Measurements from ENCODE around the gene CSK.

Gene CSK

DNA sequence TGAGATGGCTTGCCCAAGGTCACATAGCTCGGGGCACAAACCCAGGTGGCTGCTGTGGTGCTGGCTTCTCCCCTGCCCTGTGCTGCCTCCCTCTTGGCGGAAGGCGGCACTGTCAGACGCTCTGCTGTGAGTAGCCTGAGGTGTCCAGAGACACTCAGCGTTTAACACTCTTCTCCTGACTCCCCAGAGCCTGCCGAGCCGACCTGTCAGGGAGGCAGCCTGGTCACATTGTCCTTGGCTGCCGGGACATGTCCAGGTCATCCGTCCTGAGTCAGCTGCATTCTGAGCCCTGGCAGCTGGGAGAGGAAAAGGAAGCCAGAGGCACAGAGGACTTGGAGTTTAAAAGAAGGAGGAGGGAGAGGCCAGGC, 35.5 kb downstream of the CSK start:
- H3K9ac ChIP-seq (ENCODE audit: low read depth, low read length, poor library complexity): no peak overlapping the region
- no peak overlapping the region for H3K4ac ChIP-seq (ENCODE audit: low read length)
- no peak overlapping the region for H2BK12ac ChIP-seq (ENCODE audit: low read length)
- H4K91ac ChIP-seq (ENCODE audit: low read depth, low read length, poor library complexity): no peak overlapping the region
- no peak overlapping the region for H2BK120ac ChIP-seq (ENCODE audit: low read depth, low read length)
- peaks cover 0 to 33% (median 0%) of the 10 kb centered on the region in 3 experiments for H3K27me3 ChIP-seq (ENCODE audit: control insufficient read depth in 3 of 3, insufficient read depth in 3 of 3, low read depth in 1 of 3, low read length in 3 of 3)
- H3K9me3 ChIP-seq (replicated peaks in 1 of 2; ENCODE audit: control insufficient read depth in 2 of 2, insufficient read depth in 1 of 2, low read depth in 1 of 2, low read length in 2 of 2): no peaks in the 10 kb centered on the region
- H3K23ac ChIP-seq (ENCODE audit: low read depth, low read length, poor library complexity): no peak overlapping the region
- H3K4me1 ChIP-seq (ENCODE audit: control insufficient read depth in 2 of 2, insufficient read depth in 1 of 2, low read depth in 1 of 2, low read length in 2 of 2): peaks cover 6 to 16% of the 10 kb centered on the region in 2 donors
- peak overlapping the region; percentile 64 for H3K18ac ChIP-seq (ENCODE audit: low read length)
- WGBS, 2 donors (ENCODE audit: extremely low coverage in 2 of 2, insufficient read length in 2 of 2, insufficient replicate concordance in 1 of 2): no CpG with 5 or more reads among the region's 9 CpGs
- no peak overlapping the region for H2BK5ac ChIP-seq (ENCODE audit: low read length)
- H3K36me3 ChIP-seq (replicated peaks in 1 of 2; ENCODE audit: control insufficient read depth in 2 of 2, insufficient read depth in 2 of 2, low read length in 2 of 2): no peaks in the 10 kb centered on the region
- no peak overlapping the region for H2AFZ ChIP-seq (ENCODE audit: low read length)
- no peak overlapping the region for H4K8ac ChIP-seq (ENCODE audit: low read depth, low read length)
- peak overlapping the region; percentile 21 for H3K14ac ChIP-seq (ENCODE audit: low read length)
- DNase-seq (ENCODE audit: low spot score): no peak
- no peak overlapping the region for H2AK5ac ChIP-seq (ENCODE audit: low read depth, low read length)
- H3K79me1 ChIP-seq (ENCODE audit: low read depth, low read length): no peaks in the 10 kb centered on the region
- H2BK15ac ChIP-seq (ENCODE audit: low read length): no peak overlapping the region
- H3K4me3 ChIP-seq (ENCODE audit: low read length in 2 of 2): no peak overlapping the region
- no peak overlapping the region for H3K4me2 ChIP-seq (ENCODE audit: insufficient read depth, low read length, poor library complexity, severe bottlenecking)
- H3K27ac ChIP-seq (replicated peaks; ENCODE audit: low read length): no peak overlapping the region

DNA sequence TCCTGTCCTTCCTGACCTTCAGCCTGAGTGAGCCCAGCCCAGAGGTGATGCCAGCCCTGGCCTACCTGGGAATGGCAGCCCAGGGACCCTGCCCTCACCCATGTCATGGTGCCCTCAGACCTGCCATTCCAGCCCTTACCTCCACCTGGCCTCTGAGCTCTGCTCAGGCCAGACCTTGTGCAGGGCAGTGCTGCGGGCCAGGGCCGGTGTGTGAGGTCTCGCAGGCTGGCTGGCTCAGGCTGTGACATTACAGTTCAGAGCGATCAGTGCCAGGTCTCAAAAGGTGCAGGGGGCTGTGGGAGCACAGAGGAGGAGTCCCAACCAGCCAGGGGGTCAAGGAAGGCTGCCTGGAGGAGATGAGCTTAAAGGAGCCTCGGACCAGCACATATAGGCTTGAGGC, 38.2 kb downstream of the CSK start:
- Histone ChIP-seq H3K4me1 (ENCODE audit: control insufficient read depth in 2 of 2, insufficient read depth in 1 of 2, low read depth in 1 of 2, low read length in 2 of 2) (peaks cover 6 to 16% of the 10 kb centered on the region in 2 donors), H3K18ac (ENCODE audit: low read length) (peak overlapping the region; percentile 49), H2BK15ac (ENCODE audit: low read length) (no peak overlapping the region), H2AK5ac (ENCODE audit: low read depth, low read length) (peak overlapping the region; percentile 49), H2AFZ (ENCODE audit: low read length) (no peak overlapping the region), H2BK120ac (ENCODE audit: low read depth, low read length) (no peak overlapping the region), H2BK5ac (ENCODE audit: low read length) (no peak overlapping the region), H2BK12ac (ENCODE audit: low read length) (peak overlapping the region; percentile 53), H3K27ac (replicated peaks; ENCODE audit: low read length) (no peak overlapping the region), H4K91ac (ENCODE audit: low read depth, low read length, poor library complexity) (peak overlapping the region; percentile 85), H3K4me2 (ENCODE audit: insufficient read depth, low read length, poor library complexity, severe bottlenecking) (no peak overlapping the region), H3K79me1 (ENCODE audit: low read depth, low read length) (no peaks in the 10 kb centered on the region), H3K36me3 (replicated peaks in 1 of 2; ENCODE audit: control insufficient read depth in 2 of 2, insufficient read depth in 2 of 2, low read length in 2 of 2) (no peaks in the 10 kb centered on the region), H4K8ac (ENCODE audit: low read depth, low read length) (no peak overlapping the region), H3K14ac (ENCODE audit: low read length) (peak overlapping the region; percentile 49), H3K27me3 (ENCODE audit: control insufficient read depth in 3 of 3, insufficient read depth in 3 of 3, low read depth in 1 of 3, low read length in 3 of 3) (peaks cover 0 to 60% (median 4%) of the 10 kb centered on the region in 3 experiments), H3K9ac (ENCODE audit: low read depth, low read length, poor library complexity) (no peak overlapping the region), H3K23ac (ENCODE audit: low read depth, low read length, poor library complexity) (peak overlapping the region; percentile 76), H3K9me3 (replicated peaks in 1 of 2; ENCODE audit: control insufficient read depth in 2 of 2, insufficient read depth in 1 of 2, low read depth in 1 of 2, low read length in 2 of 2) (no peaks in the 10 kb centered on the region), H3K4me3 (ENCODE audit: low read length in 2 of 2) (no peak overlapping the region), H3K4ac (ENCODE audit: low read length) (no peak overlapping the region)
- no CpG with 5 or more reads among the region's 5 CpGs for WGBS, 2 donors (ENCODE audit: extremely low coverage in 2 of 2, insufficient read length in 2 of 2, insufficient replicate concordance in 1 of 2)
- DNase-seq (ENCODE audit: low spot score): no peak

DNA sequence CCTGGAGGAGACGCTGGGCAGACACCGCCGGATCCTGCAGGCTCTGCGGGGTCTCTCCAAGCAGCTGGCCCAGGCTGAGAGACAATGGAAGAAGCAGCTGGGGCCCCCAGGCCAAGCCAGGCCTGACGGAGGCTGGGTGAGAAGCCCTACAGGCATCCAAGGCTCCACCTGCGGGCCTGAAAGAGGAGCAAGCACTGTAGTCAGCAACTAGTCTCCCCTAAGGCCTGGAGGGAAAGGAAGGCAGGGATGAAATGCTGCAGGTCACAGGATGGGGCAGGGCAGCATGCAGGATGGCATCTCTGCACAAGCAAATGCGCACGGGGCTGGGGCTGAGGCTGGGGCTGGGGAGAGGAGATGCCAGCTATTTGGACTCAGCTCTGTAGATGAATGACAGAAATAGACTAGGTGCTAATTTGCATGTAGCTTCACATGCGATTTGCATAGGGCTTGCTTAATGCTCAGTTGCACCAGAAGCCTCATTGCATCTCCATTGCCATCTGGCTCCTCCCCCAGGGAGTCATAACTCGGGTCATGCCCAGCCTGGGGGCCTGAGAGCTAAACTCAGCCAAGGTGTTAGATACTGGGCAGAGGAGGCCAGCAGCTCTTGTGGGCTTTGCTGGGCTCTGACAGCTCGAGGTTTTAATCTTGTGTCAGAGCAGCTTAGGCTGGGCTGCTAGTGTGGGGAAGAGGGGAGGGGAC, 39.4 kb downstream of the CSK start:
- peaks cover 6 to 18% of the 10 kb centered on the region in 2 donors for H3K4me1 ChIP-seq (ENCODE audit: control insufficient read depth in 2 of 2, insufficient read depth in 1 of 2, low read depth in 1 of 2, low read length in 2 of 2)
- H3K18ac ChIP-seq (ENCODE audit: low read length): peak overlapping the region; percentile 20
- no peak overlapping the region for H3K4me2 ChIP-seq (ENCODE audit: insufficient read depth, low read length, poor library complexity, severe bottlenecking)
- no CpG with 5 or more reads among the region's 11 CpGs for WGBS, 2 donors (ENCODE audit: extremely low coverage in 2 of 2, insufficient read length in 2 of 2, insufficient replicate concordance in 1 of 2)
- H2AFZ ChIP-seq (ENCODE audit: low read length): peak overlapping the region; percentile 42
- no peak overlapping the region for H2BK5ac ChIP-seq (ENCODE audit: low read length)
- H4K91ac ChIP-seq (ENCODE audit: low read depth, low read length, poor library complexity): no peak overlapping the region
- no peak overlapping the region for H2BK120ac ChIP-seq (ENCODE audit: low read depth, low read length)
- H3K4me3 ChIP-seq (ENCODE audit: low read length in 2 of 2): no peak overlapping the region
- H3K27ac ChIP-seq (replicated peaks; ENCODE audit: low read length): no peak overlapping the region
- peak overlapping the region; percentile 56 for H3K9ac ChIP-seq (ENCODE audit: low read depth, low read length, poor library complexity)
- H2BK15ac ChIP-seq (ENCODE audit: low read length): no peak overlapping the region
- H4K8ac ChIP-seq (ENCODE audit: low read depth, low read length): no peak overlapping the region
- no peaks in the 10 kb centered on the region for H3K36me3 ChIP-seq (replicated peaks in 1 of 2; ENCODE audit: control insufficient read depth in 2 of 2, insufficient read depth in 2 of 2, low read length in 2 of 2)
- H3K27me3 ChIP-seq (ENCODE audit: control insufficient read depth in 3 of 3, insufficient read depth in 3 of 3, low read depth in 1 of 3, low read length in 3 of 3): peaks cover 0 to 71% (median 14%) of the 10 kb centered on the region in 3 experiments
- no peak overlapping the region for H3K23ac ChIP-seq (ENCODE audit: low read depth, low read length, poor library complexity)
- H3K9me3 ChIP-seq (replicated peaks in 1 of 2; ENCODE audit: control insufficient read depth in 2 of 2, insufficient read depth in 1 of 2, low read depth in 1 of 2, low read length in 2 of 2): no peaks in the 10 kb centered on the region
- no peak overlapping the region for H3K4ac ChIP-seq (ENCODE audit: low read length)
- no peak overlapping the region for H2BK12ac ChIP-seq (ENCODE audit: low read length)
- no peaks in the 10 kb centered on the region for H3K79me1 ChIP-seq (ENCODE audit: low read depth, low read length)
- DNase-seq (ENCODE audit: low spot score): no peak
- no peak overlapping the region for H3K14ac ChIP-seq (ENCODE audit: low read length)
- no peak overlapping the region for H2AK5ac ChIP-seq (ENCODE audit: low read depth, low read length)

DNA sequence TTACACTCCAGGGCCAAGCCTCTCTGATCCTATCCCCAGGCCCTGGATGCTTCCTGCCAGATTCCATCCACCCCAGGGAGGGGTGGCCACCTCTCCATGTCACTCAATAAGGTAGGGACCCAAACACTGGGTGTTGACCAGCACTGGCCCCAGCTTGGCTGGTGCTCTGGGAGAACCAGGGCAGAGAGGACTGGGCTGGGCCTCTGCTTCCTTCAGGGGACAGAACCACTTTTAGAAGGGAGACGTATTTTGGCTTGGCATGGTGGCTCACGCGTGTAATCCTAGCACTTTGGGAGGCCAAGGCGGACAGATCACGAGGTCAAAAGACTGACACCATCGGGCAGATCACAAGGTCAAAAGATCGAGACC, 39.9 kb downstream of the CSK start:
- H3K4ac ChIP-seq (ENCODE audit: low read length): no peak overlapping the region
- H3K4me2 ChIP-seq (ENCODE audit: insufficient read depth, low read length, poor library complexity, severe bottlenecking): no peak overlapping the region
- H2BK12ac ChIP-seq (ENCODE audit: low read length): no peak overlapping the region
- no peak overlapping the region for H3K9ac ChIP-seq (ENCODE audit: low read depth, low read length, poor library complexity)
- no peak for DNase-seq (ENCODE audit: low spot score)
- no peak overlapping the region for H3K4me3 ChIP-seq (ENCODE audit: low read length in 2 of 2)
- no peak overlapping the region for H4K8ac ChIP-seq (ENCODE audit: low read depth, low read length)
- no peaks in the 10 kb centered on the region for H3K9me3 ChIP-seq (replicated peaks in 1 of 2; ENCODE audit: control insufficient read depth in 2 of 2, insufficient read depth in 1 of 2, low read depth in 1 of 2, low read length in 2 of 2)
- no peak overlapping the region for H2BK120ac ChIP-seq (ENCODE audit: low read depth, low read length)
- H3K18ac ChIP-seq (ENCODE audit: low read length): peak overlapping the region; percentile 44
- no peak overlapping the region for H3K14ac ChIP-seq (ENCODE audit: low read length)
- WGBS, 2 donors (ENCODE audit: extremely low coverage in 2 of 2, insufficient read length in 2 of 2, insufficient replicate concordance in 1 of 2): no CpG with 5 or more reads among the region's 7 CpGs
- H3K79me1 ChIP-seq (ENCODE audit: low read depth, low read length): no peaks in the 10 kb centered on the region
- no peak overlapping the region for H2BK5ac ChIP-seq (ENCODE audit: low read length)
- no peaks in the 10 kb centered on the region for H3K36me3 ChIP-seq (replicated peaks in 1 of 2; ENCODE audit: control insufficient read depth in 2 of 2, insufficient read depth in 2 of 2, low read length in 2 of 2)
- H3K27me3 ChIP-seq (ENCODE audit: control insufficient read depth in 3 of 3, insufficient read depth in 3 of 3, low read depth in 1 of 3, low read length in 3 of 3): peaks cover 0 to 75% (median 17%) of the 10 kb centered on the region in 3 experiments
- no peak overlapping the region for H4K91ac ChIP-seq (ENCODE audit: low read depth, low read length, poor library complexity)
- no peak overlapping the region for H3K23ac ChIP-seq (ENCODE audit: low read depth, low read length, poor library complexity)
- no peak overlapping the region for H3K27ac ChIP-seq (replicated peaks; ENCODE audit: low read length)
- no peak overlapping the region for H2AFZ ChIP-seq (ENCODE audit: low read length)
- no peak overlapping the region for H2BK15ac ChIP-seq (ENCODE audit: low read length)
- no peak overlapping the region for H2AK5ac ChIP-seq (ENCODE audit: low read depth, low read length)
- peaks cover 6 to 19% of the 10 kb centered on the region in 2 donors for H3K4me1 ChIP-seq (ENCODE audit: control insufficient read depth in 2 of 2, insufficient read depth in 1 of 2, low read depth in 1 of 2, low read length in 2 of 2)
